ENCODE results near the gene MOV10. TPM values are rescaled to one million over a fixed set of nuclear protein-coding genes. Genes with fewer than 3 reads are reported as not detected.

MOV10 gene
- total and polyA plus RNA-seq, 2 of the 13 experiments (the other 11 are each of a cell fraction or from before 2014, with no cell fraction given) = 56.4 to 58.2 TPM

- no peak for TF ChIP-seq NFAT5 (CRISPR knock-in tag; IDR thresholded peaks at IDR 0.05)
- TF ChIP-seq ARNT2 (CRISPR knock-in tag; IDR thresholded peaks at IDR 0.05; ENCODE audit: low read depth) = no peak
- TF ChIP-seq ZNF274 (CRISPR knock-in tag; IDR thresholded peaks at IDR 0.05) = no peak
- TF ChIP-seq ZNF574 (CRISPR knock-in tag; IDR thresholded peaks at IDR 0.05) = no peak
- no peak for TF ChIP-seq ZNF567 (CRISPR knock-in tag; IDR thresholded peaks at IDR 0.05; ENCODE audit: borderline replicate concordance)
- TF ChIP-seq NR2C2 (CRISPR knock-in tag; IDR thresholded peaks at IDR 0.05; ENCODE audit: borderline replicate concordance) = no peak
- TF ChIP-seq ZSCAN31 (CRISPR knock-in tag; IDR thresholded peaks at IDR 0.05; ENCODE audit: low read depth) = no peak
- TF ChIP-seq SALL2 (CRISPR knock-in tag; IDR thresholded peaks at IDR 0.05) = no peak
- no peak for TF ChIP-seq ZNF543 (CRISPR knock-in tag; IDR thresholded peaks at IDR 0.05)
- TF ChIP-seq ZNF644 (CRISPR knock-in tag; IDR thresholded peaks at IDR 0.05; ENCODE audit: low read depth) = no peak
- no peak for TF ChIP-seq HOXA3 (CRISPR knock-in tag; IDR thresholded peaks at IDR 0.05)
- TF ChIP-seq DR1 (CRISPR knock-in tag; IDR thresholded peaks at IDR 0.05) = no peak
- TF ChIP-seq HNF4A (CRISPR knock-in tag; IDR thresholded peaks at IDR 0.05) = no peak
- TF ChIP-seq CEBPZ (IDR thresholded peaks at IDR 0.05; ENCODE audit: low read length) = no peak
These were observed 37.7 kb downstream of the MOV10 start (continued) for GRCh38 chr1:112712191-112712590.
